ENCODE results near the gene ZFAND2A.

DNA sequence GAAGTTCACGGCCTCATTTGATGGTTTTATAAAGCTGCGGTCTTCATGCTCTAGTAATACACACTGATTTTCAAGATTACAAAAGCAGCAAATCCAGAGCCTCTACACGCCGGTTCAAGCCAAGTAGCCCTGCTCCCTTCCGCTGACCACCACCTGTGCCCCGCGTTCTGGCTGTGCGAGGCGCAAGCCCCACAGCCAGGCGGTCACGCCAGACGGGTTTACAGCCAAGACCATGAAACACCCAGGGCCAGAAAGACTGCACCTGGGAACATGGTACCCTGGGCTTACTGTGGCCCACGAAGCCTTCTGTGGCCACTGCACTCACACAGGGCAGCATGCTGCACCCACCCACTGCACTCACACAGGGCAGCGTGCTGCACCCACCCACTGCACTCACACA, 38.5 kb downstream of the ZFAND2A start:
- TF ChIP-seq POLR2A (IDR thresholded peaks at IDR 0.05): no peak
- TF ChIP-seq, protein P1, sequence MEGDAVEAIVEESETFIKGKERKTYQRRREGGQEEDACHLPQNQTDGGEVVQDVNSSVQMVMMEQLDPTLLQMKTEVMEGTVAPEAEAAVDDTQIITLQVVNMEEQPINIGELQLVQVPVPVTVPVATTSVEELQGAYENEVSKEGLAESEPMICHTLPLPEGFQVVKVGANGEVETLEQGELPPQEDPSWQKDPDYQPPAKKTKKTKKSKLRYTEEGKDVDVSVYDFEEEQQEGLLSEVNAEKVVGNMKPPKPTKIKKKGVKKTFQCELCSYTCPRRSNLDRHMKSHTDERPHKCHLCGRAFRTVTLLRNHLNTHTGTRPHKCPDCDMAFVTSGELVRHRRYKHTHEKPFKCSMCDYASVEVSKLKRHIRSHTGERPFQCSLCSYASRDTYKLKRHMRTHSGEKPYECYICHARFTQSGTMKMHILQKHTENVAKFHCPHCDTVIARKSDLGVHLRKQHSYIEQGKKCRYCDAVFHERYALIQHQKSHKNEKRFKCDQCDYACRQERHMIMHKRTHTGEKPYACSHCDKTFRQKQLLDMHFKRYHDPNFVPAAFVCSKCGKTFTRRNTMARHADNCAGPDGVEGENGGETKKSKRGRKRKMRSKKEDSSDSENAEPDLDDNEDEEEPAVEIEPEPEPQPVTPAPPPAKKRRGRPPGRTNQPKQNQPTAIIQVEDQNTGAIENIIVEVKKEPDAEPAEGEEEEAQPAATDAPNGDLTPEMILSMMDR (IDR thresholded peaks at IDR 0.05): no peak

Measured in uterus (tissue), 2 donors.